NCI-H2227 treated with DMSO at 0.1 percent for 48 hours (cell line): ENCODE results near the gene SFMBT2.

Experiments
- DNase-seq: peaks from one replicate; lab custom pipeline; 2025; lab: John Stamatoyannopoulos, UW

The SFMBT2 gene

DNA sequence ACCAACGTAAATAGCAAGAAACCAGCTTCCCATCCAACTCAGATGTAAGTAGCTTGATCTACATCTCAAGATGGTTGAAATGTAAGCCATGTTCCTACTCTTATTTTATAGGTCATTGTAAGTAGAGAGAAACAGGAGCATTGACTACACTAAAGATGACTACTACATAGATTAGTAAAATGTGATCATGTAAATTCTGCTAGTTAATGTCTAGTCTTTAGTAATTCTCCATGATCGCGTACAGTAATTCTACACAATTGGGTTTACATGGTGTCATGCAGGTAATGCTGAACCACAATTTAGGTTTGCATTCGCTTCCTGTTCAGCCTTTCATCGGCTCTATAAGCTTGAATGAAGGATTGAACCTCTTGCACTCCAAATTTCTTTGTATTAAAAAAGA, 14.9 kb upstream of the SFMBT2 start:
- no peak for DNase-seq

DNA sequence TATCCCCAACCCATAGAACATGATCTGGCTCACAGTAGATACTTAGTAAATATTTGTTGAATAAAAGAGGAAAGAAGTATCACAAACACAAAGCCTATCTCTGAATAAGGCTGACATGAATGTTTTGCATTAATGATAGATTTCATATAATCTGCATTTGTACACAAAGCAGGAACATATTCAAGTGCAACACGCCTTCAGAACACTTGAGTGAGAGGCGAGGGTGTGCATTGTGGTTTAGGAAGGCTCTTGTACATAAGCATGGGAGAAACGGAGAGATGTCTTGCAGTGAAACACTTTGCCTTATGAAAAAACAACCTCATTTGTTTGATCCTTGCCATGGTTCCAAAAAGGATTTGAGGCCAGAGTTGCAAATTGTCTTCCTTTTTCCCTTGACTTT, 14.1 kb upstream of the SFMBT2 start:
- DNase-seq: no peak

DNA sequence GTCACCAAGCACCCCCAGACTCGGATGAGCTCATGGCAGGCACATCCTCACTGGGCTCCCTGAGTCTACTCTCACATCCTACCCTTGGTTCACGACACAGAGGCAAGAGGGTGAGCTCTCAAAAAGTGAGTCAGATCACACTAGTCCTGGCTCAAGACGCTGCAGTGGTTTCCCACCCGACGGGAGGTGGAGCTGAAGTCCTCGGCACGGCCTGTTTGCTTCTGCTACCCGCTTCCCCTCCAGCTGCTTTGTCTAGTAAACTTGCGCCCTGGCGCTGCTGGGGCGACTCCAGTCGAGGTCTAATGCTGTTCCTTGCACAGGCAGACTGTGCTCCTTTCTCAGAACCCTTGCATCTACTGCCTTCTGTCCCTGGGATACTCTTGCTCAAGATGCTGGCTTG, 13.5 kb upstream of the SFMBT2 start:
- DNase-seq: no peak

- DNase-seq: no peak
Observed at GRCh38 chr10:7423521-7423920, 12.7 kb upstream of the SFMBT2 start.

DNA sequence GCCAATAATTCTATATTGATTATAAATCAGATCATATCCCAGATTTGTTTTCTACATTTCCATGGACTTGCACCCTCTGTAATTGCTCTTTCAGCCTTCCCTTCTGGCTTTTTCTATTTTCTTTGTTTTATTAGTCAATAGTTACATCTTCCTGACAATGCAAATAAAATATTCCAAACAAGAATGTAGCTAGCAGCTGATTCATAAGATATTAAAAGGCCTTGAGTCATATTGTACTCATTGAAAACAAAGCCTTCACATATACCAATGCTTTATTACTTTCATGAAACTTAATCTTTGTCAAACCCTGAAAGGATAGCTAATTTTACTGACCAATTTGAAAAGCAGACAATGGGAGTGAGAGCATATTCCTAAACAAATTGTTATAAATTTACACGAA, 10.7 kb upstream of the SFMBT2 start:
- no peak for DNase-seq

- no peak for DNase-seq
Observed at GRCh38 chr10:7419998-7420397, 9.2 kb upstream of the SFMBT2 start.

GRCh38 chr10:7417807-7418206, 7.0 kb upstream of the SFMBT2 start:
- no peak for DNase-seq

- no peak for DNase-seq
Observed at GRCh38 chr10:7417103-7417623, 6.3 kb upstream of the SFMBT2 start.

DNA sequence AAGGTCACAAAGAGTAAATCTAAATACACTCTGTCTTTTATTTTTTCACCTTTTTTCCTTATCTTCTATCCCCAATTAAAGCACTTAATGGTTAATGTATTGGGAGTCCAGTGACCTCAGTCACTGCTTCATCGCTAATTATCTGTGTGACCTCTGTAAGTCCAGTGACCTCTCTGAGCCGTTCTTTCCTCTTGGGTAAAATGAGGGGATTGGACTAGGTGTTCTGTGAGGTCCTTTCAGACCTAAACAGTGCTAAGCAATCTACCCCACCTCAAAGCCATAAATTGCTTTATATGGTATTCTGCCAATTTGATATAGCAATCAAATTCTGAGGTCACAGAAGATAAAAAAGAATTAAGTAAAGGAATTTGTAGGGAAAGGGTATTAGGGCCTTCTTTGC, 3.9 kb upstream of the SFMBT2 start:
- no peak for DNase-seq

- no peak for DNase-seq
Observed at GRCh38 chr10:7412928-7413282, 2.1 kb upstream of the SFMBT2 start.

DNA sequence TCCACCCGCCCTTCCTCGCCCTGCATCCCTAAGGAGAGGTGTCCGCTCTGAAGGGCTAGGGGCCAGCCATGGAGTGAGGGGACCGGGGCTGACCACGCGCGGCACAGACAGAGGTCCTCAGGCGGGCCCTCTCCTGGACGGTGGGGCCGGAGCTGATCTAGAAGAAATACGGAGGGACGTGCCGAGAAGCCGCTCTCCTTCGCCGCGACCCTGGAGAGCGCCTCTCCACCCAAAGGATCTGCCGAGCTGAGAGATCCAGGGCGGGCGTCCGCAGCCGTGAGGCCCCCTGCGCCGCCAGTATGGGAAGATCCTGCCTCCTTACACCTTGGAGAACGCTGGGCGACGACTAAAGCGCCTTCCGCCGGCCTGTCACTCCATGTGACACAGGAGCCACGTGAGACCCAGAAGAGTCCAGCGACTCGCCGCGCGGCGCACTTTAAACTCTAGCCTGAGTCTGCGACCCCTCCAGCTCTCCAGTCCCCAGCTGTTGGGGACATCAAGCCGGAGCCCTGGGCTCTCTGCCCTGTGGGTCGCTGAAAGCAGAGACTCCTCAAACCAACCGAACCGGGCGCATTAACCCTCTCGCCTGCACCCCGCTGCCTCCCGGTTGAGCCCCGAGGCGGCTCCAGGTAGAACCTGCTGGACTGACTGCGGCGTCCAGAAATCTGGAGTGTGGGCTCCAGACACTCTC, 1.5 kb upstream of the SFMBT2 start:
- DNase-seq: no peak

DNA sequence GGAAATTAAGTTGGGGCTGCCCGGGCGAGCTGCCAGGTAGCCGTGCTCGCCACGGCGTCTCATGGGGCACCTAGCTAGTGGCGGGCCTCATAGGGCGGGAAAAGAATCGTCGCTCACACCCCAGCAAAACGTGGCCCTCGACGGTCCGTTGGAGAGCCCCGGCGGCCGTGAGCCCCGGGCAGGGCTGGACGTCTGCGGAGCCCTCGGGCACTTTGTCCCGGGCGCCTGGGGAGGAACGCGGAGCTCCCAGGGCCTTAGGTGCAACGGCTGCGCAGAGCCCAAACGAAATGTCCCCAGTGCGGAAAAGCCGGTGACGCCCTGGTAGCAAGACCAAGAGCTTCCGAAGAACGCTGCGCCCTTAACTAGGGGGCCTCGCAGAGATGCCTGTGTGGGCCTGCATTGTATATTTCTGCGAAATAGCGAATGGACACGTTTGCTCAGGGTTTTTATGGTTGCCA, 866 bp upstream of the SFMBT2 start:
- DNase-seq: no peak

DNA sequence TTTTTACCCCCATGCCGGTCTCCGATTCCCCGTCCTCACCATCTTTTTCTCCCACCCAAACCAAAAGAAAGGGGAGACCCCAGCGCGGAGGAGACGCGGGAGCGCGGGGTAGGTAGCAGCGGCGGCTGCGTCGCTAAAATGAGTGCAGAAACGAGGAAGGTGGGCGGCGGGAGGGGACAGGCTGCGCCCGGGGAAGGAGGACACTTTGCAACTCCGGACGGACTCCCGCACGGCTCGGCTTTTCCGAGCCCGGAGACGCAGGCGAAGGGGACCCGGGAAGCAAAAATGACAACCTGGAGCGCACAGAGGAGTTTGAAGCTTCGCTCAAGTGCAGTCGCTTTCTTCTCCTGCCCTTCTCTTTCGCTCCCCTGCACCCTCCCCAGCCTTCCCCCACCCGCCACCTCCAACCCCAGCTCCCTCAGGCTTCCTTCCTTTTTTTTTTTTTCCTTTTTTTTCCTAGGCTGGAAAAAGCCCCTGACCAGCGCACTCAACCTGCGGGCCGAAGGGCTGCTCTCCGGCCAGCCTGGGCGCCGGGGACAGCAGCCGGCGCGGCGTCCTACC, 453 bp downstream of the SFMBT2 start:
- no peak for DNase-seq

DNA sequence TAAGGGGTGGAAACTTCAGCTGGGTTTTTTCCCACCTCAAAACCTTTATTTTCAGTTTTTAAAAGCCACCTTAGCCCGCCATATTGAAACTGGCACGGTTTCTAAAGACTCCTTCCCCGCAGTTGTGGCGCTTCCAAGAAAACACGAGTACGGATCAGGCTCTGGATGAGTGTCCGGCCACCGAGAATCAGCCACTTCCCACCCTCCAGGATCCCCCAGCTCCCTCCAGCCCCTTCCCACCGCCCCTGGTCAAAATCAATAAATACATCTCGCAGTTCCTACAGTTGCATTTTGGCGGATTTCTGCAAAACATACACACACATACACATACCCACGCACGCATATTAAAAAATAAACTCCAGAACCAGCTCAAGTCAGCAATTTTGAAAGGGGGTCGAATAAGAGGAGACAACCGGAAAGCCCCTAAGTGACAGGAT, 1.1 kb downstream of the SFMBT2 start:
- no peak for DNase-seq

DNA sequence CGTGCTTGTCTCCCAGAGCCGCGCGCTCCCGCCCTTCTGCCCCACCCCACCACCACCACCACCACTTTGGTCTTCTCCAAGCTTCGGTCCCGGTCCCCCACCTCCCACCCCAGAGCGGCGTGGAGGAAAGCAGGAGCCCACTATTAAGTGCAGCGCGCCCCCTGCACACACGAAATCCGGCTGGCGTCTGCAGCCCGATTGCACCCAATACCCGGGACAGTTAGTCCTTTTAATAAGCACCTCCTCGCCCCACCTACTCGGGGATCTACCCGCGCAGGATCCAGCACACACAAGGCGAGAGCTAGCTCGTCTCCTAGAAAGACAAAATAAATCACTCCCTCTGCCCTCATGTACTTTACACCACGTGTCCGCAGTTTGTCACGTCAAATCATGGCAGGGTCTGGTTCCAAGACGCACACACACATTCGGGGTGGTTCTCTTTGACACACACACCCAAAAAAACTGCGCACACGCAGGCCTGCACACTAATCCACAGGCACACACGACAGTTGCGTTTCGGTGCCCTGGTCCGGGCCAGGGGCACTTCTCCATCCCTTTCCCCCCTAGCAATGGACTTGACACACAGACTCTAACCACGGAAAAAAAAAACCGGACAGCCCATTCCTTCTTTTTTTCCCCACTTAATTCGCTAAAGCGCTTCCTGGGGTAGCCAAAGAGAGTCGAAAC, 1.6 kb downstream of the SFMBT2 start:
- DNase-seq: no peak

DNA sequence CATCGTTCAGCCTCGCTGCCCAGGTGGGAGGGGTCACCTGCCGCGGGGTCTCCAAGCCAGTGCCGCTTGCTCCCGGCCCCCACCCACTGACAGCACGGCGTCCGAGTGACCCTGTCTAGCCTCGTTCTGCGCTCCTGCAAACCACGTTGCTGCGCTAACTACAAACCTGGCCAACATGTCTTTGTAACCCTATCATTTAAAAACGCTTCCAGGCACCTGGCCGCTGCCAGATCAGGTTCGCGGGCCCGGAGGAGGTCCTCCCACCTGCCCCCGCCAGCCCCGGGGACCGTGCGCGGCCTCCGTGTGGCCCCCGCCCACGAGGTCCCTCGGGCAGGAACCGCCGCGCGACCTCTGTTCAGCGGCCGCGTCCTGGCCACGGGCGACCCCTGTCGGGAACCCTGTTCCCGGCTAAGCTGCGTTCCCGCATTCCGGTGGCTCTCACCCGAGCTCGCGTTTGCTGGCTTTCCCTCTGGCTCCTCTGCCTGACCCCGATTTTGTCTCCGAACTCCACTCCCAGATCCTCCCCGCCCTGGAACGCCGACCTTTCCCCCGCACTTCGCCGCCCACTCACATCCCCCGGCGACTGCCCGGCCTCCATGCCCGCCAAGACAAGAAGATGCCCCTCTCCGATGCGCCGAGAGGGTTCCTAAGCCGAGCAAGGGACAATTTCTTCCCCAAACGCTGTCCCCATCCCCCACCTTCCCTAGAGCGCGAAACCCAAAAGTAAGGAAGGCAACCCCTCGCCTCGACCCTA, 2.4 kb downstream of the SFMBT2 start:
- no peak for DNase-seq

- no peak for DNase-seq
Observed at GRCh38 chr10:7407368-7408290, 3.2 kb downstream of the SFMBT2 start.

GRCh38 chr10:7406712-7407333, 4.0 kb downstream of the SFMBT2 start:
- no peak for DNase-seq

DNA sequence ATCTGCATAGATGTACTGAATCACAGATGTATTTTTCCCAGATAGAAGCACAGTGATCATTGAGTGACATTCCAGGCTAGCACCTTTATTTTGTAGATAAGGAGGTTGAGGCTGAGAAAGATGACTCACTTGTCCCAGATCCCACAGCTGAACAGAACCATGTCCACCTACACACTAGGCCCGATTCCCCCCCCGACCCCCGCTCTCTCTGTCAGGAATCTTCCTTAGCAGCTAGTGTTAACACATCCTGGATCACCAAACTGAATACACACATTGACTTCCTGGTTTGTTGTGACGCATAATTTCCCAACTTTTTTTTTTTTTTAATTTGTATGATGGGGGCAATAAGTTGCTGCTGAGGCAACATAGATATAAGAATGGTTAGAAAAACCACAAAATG, 5.2 kb downstream of the SFMBT2 start:
- no peak for DNase-seq

- DNase-seq: no peak
Observed at GRCh38 chr10:7403620-7404019, 7.2 kb downstream of the SFMBT2 start.

DNA sequence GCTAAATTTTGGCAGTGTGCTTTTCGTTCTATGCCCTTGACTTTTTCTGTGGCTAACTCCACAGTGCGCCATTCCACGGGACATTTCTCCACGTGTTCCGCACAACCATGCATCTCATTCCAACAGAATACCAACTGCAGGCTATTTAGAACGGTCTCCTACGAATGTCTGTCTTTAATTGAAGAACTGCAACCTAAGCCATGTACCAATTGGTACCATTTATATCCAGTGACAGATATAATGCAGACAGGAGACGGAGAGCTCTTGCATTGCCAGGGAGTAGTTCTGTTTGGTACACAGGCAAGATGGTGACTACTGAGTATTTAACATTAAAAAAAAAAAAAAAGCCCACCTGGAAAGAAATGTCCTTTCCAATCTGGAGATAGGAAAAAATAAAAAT, 9.1 kb downstream of the SFMBT2 start:
- DNase-seq: no peak
